GM12878 (cell line): Measurements from ENCODE around the gene HOXD10. TPM values are rescaled to one million over a fixed set of nuclear protein-coding genes. Genes with fewer than 3 reads are reported as not detected.

Experiments used
- ATAC-seq: fragments of 200-7000 bp; cut with Tn5 transposase; 3 replicates; pipeline ENCODE4 v1.9.1; 2020; ENCODE audit warnings: mild to moderate bottlenecking, moderate library complexity
- BruUV-seq: library from RNA; stranded (reverse); fragments of 400-500 nt; replicated peaks from 2 replicates; lab custom pipeline; 2021; lab: Mats Ljungman, UMichigan
- CTCF ChIA-PET: fragments of 300-600 bp; sonication (Branson Sonifier 250); formaldehyde crosslinking; extraction: SDS; loops from one replicate; lab custom pipeline; 2021; ENCODE audit warnings: inconsistent platforms; lab: Yijun Ruan, JAX
- POLR2A ChIA-PET: fragments of 350-600 bp; formaldehyde crosslinking; extraction: SDS; loops from one replicate; lab custom pipeline; 2021; ENCODE audit warnings: inconsistent platforms; lab: Charles Lee
- RAD21 ChIA-PET: fragments of 300-600 bp; sonication (Branson Sonifier 250); formaldehyde crosslinking; loops from one replicate; lab custom pipeline; 2023; ENCODE audit warnings: antibody characterized with exemption; ENCODE audit not compliant: unreplicated experiment; lab: Charles Lee
- SMC1A ChIA-PET: fragments of 300-600 bp; sonication (Branson Sonifier 250); formaldehyde crosslinking; loops from one replicate; lab custom pipeline; 2023; ENCODE audit not compliant: unreplicated experiment, uncharacterized antibody; lab: Charles Lee
- DNase-seq: peaks from one replicate; pipeline ENCODE4 v3.0.0-alpha.2; 2011; ENCODE audit warnings: low read depth, low spot score
- FAIRE-seq: peaks from 3 replicates; lab custom pipeline; 2011; peaks lifted over from hg19 to GRCh38; lab: Jason Lieb, UNC
- H2AFZ ChIP-seq: 2 replicates; pipeline ENCODE4 v1.6.0; 2011; ENCODE audit warnings: low read depth, low read length, control low read depth; ENCODE audit not compliant: control insufficient read depth
- H3K27ac ChIP-seq: 2 replicates; pipeline ENCODE4 v1.5.1; 2011; ENCODE audit warnings: control low read depth; ENCODE audit not compliant: control insufficient read depth, insufficient read depth
- H3K27me3 ChIP-seq, 2 experiments: replicated peaks in 1 of 2; 2 replicates each; pipeline versions ENCODE4 v1.6.0 to v1.6.1; 2011; ENCODE audit warnings: low read length in 1 of 2; ENCODE audit not compliant: control insufficient read depth in 2 of 2, insufficient read depth in 2 of 2
- H3K36me3 ChIP-seq, 2 experiments: 2 replicates each; pipeline ENCODE4 v1.5.1; 2011; ENCODE audit warnings: low read length in 1 of 2; ENCODE audit not compliant: control insufficient read depth in 2 of 2, insufficient read depth in 2 of 2
- H3K4me1 ChIP-seq: 2 replicates; pipeline ENCODE4 v1.6.1; 2011; ENCODE audit warnings: mild to moderate bottlenecking, low read length, moderate library complexity, mixed read lengths; ENCODE audit not compliant: control insufficient read depth, insufficient read depth
- H3K4me2 ChIP-seq: 2 replicates; pipeline ENCODE4 v1.6.0; 2011; ENCODE audit warnings: control low read depth; ENCODE audit not compliant: control insufficient read depth, insufficient read depth
- H3K4me3 ChIP-seq: fragments of 200-600 bp; sonication (generic); 2 replicates; pipeline ENCODE4 v1.5.1; 2016
- H3K79me2 ChIP-seq: 2 replicates; pipeline ENCODE4 v1.6.0; 2011; ENCODE audit warnings: low read length; ENCODE audit not compliant: control insufficient read depth, insufficient read depth
- H3K9ac ChIP-seq: 2 replicates; pipeline ENCODE4 v1.8.0; 2011; ENCODE audit warnings: low read length, control low read depth, mixed read lengths; ENCODE audit not compliant: control insufficient read depth, insufficient read depth
- H3K9me3 ChIP-seq: replicated peaks from 3 replicates; pipeline ENCODE4 v1.5.1; 2011; ENCODE audit warnings: mild to moderate bottlenecking, low read length; ENCODE audit not compliant: control insufficient read depth, insufficient read depth
- H4K20me1 ChIP-seq: 2 replicates; pipeline ENCODE4 v1.6.0; 2011; ENCODE audit not compliant: control insufficient read depth, insufficient read depth
- BHLHE40 ChIP-seq, 2 experiments: fragments of 450-650 bp in 1 of 2; IDR thresholded peaks; 2 replicates each; pipeline ENCODE4 v1.6.1; 2011 to 2017; ENCODE audit warnings: low read depth in 2 of 2, borderline replicate concordance in 1 of 2, improper control_type of control experiment in 1 of 2, low read length in 1 of 2, mild to moderate bottlenecking in 1 of 2
- HDAC2 ChIP-seq: fragments of 200-600 bp; sonication (generic); IDR thresholded peaks from 2 replicates; pipeline ENCODE4 v1.6.1; 2017
- HDAC6 ChIP-seq: fragments of 200-600 bp; sonication (generic); IDR thresholded peaks from one replicate; pipeline ENCODE4 v1.8.0; 2017; ENCODE audit warnings: antibody characterized with exemption; ENCODE audit not compliant: unreplicated experiment
- MEF2A ChIP-seq: IDR thresholded peaks from 2 replicates; pipeline ENCODE4 v1.6.1; 2011; ENCODE audit warnings: low read depth, mild to moderate bottlenecking, low read length, moderate library complexity; ENCODE audit not compliant: insufficient read depth
- NBN ChIP-seq: fragments of 450-650 bp; IDR thresholded peaks from 2 replicates; pipeline ENCODE4 v1.6.1; 2016
- NFYB ChIP-seq: IDR thresholded peaks from 2 replicates; pipeline ENCODE4 v1.6.1; 2011; ENCODE audit warnings: low read depth, mild to moderate bottlenecking, low read length, improper control_type of control experiment, moderate library complexity; ENCODE audit not compliant: insufficient read depth
- NR2C1 ChIP-seq: fragments of 450-650 bp; IDR thresholded peaks from 2 replicates; pipeline ENCODE4 v1.6.1; 2017; ENCODE audit warnings: antibody characterized with exemption, mild to moderate bottlenecking, moderate library complexity
- PML ChIP-seq: IDR thresholded peaks from 2 replicates; pipeline ENCODE4 v1.6.1; 2012; ENCODE audit warnings: low read length, inconsistent platforms
- POLR2AphosphoS2 ChIP-seq: IDR thresholded peaks from 2 replicates; pipeline ENCODE4 v1.6.1; 2011; ENCODE audit warnings: low read depth, mild to moderate bottlenecking, low read length, improper control_type of control experiment, moderate library complexity
- TBL1XR1 ChIP-seq: IDR thresholded peaks from 2 replicates; pipeline ENCODE4 v1.6.1; 2012; ENCODE audit warnings: low read depth, low read length, improper control_type of control experiment
- WGBS: methylation state at CpG from one replicate; pipeline ENCODE4 v1.1.6; 2016; ENCODE audit warnings: low lambda C conversion rate; ENCODE audit not compliant: insufficient replicate concordance, insufficient coverage; ENCODE audit errors: missing lambda C conversion rate; 5-methylcytosine and 5-hydroxymethylcytosine counted together
- in situ Hi-C: fragments of 300-500 bp; cut with MboI; formaldehyde crosslinking; loops from 9 replicates; pipeline ENCODE4 v1.14.3; 2018; ENCODE audit warnings: mixed read lengths
- intact Hi-C: fragments of 100-400 bp; cut with micrococcal nuclease; formaldehyde crosslinking; loops from one replicate; pipeline ENCODE4 v1.14.2; 2022; ENCODE audit not compliant: unreplicated experiment
- polyA plus RNA-seq, 11 experiments: library from polyadenylated mRNA; depleted of rRNA in 4 of 11; unstranded in 6 of 11; stranded (reverse) in 5 of 11; fragments of >200 nt; fragmentation: Nextera tagmentation in 4 of 11; fragmentation: Illumina TruSeq in 1 of 11; extraction: Ambion mirVana in 4 of 11; extraction: Trizol in 1 of 11; gene quantifications; 1 replicate in 1 of 11; 2 replicates in 10 of 11; pipeline versions ENCODE4 v1.2.1 to v1.2.3, GENCODE V29; 2011 to 2016; ENCODE audit warnings: inconsistent platforms in 2 of 11, missing spikeins in 2 of 11, low read depth in 1 of 11
- total RNA-seq, 4 experiments: library from RNA; depleted of rRNA in 3 of 4; stranded (reverse); fragments of >200 nt in 3 of 4; fragmentation: Illumina TruSeq in 1 of 4; extraction: Trizol in 1 of 4; gene quantifications; 2 replicates each; pipeline versions ENCODE4 v1.2.1 to v1.2.3, GENCODE V29; 2013 to 2021
- TF ChIP-seq, protein P1 (sequence below): fragments of 450-650 bp; IDR thresholded peaks from 2 replicates; pipeline ENCODE4 v1.6.1; 2018; ENCODE audit warnings: borderline replicate concordance, mild to moderate bottlenecking; ENCODE audit not compliant: partially characterized antibody
- TF ChIP-seq, protein P2 (sequence below): fragments of 450-650 bp; IDR thresholded peaks from 2 replicates; pipeline ENCODE4 v1.6.1; 2017; ENCODE audit warnings: low read depth, mild to moderate bottlenecking, moderate library complexity

The HOXD10 gene
- total and polyA plus RNA-seq, 10 of the 15 experiments (the other 5 are each of a cell fraction or from before 2014, with no cell fraction given) = not detected

GRCh38 chr2:176103194-176103593 lies 13.4 kb upstream of the HOXD10 start:
- CTCF ChIA-PET = interaction anchor here (1.0 to 2.6 kb wide), 4 partner anchors 8 to 352 kb away, joined by 3 to 11 read pairs (median 4); no protein-coding TSS in a partner anchor
- POLR2A ChIA-PET = no interaction called here
- Histone ChIP-seq H3K79me2 (no peaks in the 10 kb centered on the region), H3K4me2 (no peak overlapping the region), H3K27me3 (peaks cover 16 to 42% of the 10 kb centered on the region in 2 experiments), H3K27ac (no peak overlapping the region)
- ATAC-seq (no peak), FAIRE-seq (no peak)
- TF ChIP-seq MEF2A = no peak
- TF ChIP-seq TBL1XR1 = no peak
- TF ChIP-seq, protein P1, sequence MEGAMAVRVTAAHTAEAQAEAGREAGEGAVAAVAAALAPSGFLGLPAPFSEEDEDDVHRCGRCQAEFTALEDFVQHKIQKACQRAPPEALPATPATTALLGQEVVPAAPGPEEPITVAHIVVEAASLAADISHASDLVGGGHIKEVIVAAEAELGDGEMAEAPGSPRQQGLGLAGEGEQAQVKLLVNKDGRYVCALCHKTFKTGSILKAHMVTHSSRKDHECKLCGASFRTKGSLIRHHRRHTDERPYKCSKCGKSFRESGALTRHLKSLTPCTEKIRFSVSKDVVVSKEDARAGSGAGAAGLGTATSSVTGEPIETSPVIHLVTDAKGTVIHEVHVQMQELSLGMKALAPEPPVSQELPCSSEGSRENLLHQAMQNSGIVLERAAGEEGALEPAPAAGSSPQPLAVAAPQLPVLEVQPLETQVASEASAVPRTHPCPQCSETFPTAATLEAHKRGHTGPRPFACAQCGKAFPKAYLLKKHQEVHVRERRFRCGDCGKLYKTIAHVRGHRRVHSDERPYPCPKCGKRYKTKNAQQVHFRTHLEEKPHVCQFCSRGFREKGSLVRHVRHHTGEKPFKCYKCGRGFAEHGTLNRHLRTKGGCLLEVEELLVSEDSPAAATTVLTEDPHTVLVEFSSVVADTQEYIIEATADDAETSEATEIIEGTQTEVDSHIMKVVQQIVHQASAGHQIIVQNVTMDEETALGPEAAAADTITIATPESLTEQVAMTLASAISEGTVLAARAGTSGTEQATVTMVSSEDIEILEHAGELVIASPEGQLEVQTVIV = no peak
- TF ChIP-seq POLR2AphosphoS2 = no peak
- no peak for TF ChIP-seq HDAC6
- no peak for TF ChIP-seq NR2C1
- no peak for TF ChIP-seq NFYB
- TF ChIP-seq, protein P2, sequence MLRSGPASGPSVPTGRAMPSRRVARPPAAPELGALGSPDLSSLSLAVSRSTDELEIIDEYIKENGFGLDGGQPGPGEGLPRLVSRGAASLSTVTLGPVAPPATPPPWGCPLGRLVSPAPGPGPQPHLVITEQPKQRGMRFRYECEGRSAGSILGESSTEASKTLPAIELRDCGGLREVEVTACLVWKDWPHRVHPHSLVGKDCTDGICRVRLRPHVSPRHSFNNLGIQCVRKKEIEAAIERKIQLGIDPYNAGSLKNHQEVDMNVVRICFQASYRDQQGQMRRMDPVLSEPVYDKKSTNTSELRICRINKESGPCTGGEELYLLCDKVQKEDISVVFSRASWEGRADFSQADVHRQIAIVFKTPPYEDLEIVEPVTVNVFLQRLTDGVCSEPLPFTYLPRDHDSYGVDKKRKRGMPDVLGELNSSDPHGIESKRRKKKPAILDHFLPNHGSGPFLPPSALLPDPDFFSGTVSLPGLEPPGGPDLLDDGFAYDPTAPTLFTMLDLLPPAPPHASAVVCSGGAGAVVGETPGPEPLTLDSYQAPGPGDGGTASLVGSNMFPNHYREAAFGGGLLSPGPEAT = no peak
- TF ChIP-seq NBN = no peak
- no peak for TF ChIP-seq HDAC2
- no peak for TF ChIP-seq BHLHE40 (IDR thresholded peaks at IDR 0.05; ENCODE audit: borderline replicate concordance in 1 of 2, low read depth in 2 of 2, low read length in 1 of 2)
- TF ChIP-seq PML = no peak
- TF ChIP-seq, all 136 proteins: peak for 0
- BruUV-seq = no TSS peak
- H3K4me1 ChIP-seq = no peaks in the 10 kb centered on the region
- WGBS = 18% methylated on average over 7 of the region's 7 CpGs
- H2AFZ ChIP-seq = no peak overlapping the region
- H3K36me3 ChIP-seq = no peaks in the 10 kb centered on the region
- H3K9me3 ChIP-seq = peaks cover 3% of the 10 kb centered on the region; the same call in 1 of the 3 replicates
- H4K20me1 ChIP-seq = no peaks in the 10 kb centered on the region
- H3K9ac ChIP-seq = no peak overlapping the region
- H3K4me3 ChIP-seq = no peak overlapping the region
- DNase-seq = no peak
- SMC1A ChIA-PET = interaction anchor here (0.6 to 0.9 kb wide), 2 partner anchors 89 to 413 kb away, joined by 3 to 4 read pairs; no protein-coding TSS in a partner anchor
- in situ Hi-C loops (no loop called here), intact Hi-C loops (no loop called here)
- RAD21 ChIA-PET = no interaction called here
